ENCODE results near the gene DENND6A.

- TF ChIP-seq CTCF (IDR thresholded peaks at IDR 0.05) (no peak), POLR2A (IDR thresholded peaks at IDR 0.05) (no peak)
Observed at GRCh38 chr3:57644740-57645139, 48.1 kb downstream of the DENND6A start.
